Parathyroid adenoma (tissue), 2 donors: ENCODE results near the gene BCL11B.

Experiments used
- H2AFZ ChIP-seq: fragments of 300-600 bp; sonication (generic); one replicate; pipeline ENCODE4 v1.7.0; 2017; ENCODE audit warnings: antibody characterized with exemption, mild to moderate bottlenecking
- H3K27ac ChIP-seq: fragments of 300-600 bp; sonication (generic); one replicate; pipeline ENCODE4 v1.7.0; 2017
- H3K27me3 ChIP-seq: fragments of 300-600 bp; sonication (generic); one replicate; pipeline ENCODE4 v1.7.0; 2017; ENCODE audit warnings: low read length; ENCODE audit not compliant: control insufficient read depth, insufficient read depth
- H3K36me3 ChIP-seq: fragments of 300-600 bp; sonication (generic); one replicate; pipeline ENCODE4 v1.7.0; 2017; ENCODE audit warnings: low read length; ENCODE audit not compliant: control insufficient read depth, insufficient read depth
- H3K4me1 ChIP-seq: fragments of 300-600 bp; sonication (generic); one replicate; pipeline ENCODE4 v1.7.0; 2017; ENCODE audit warnings: control low read depth
- H3K4me2 ChIP-seq: fragments of 300-600 bp; sonication (generic); one replicate; pipeline ENCODE4 v1.7.0; 2017; ENCODE audit warnings: low read length
- H3K4me3 ChIP-seq: fragments of 300-600 bp; sonication (generic); one replicate; pipeline ENCODE4 v1.7.0; 2017; ENCODE audit warnings: low read depth, low read length
- H3K79me2 ChIP-seq: fragments of 300-600 bp; sonication (generic); one replicate; pipeline ENCODE4 v1.7.0; 2017; ENCODE audit warnings: control low read depth
- H3K9ac ChIP-seq: fragments of 300-600 bp; sonication (generic); one replicate; pipeline ENCODE4 v1.7.0; 2017; ENCODE audit warnings: mild to moderate bottlenecking
- H3K9me3 ChIP-seq: fragments of 300-600 bp; sonication (generic); one replicate; pipeline ENCODE4 v1.7.0; 2017; ENCODE audit warnings: low read length; ENCODE audit not compliant: control insufficient read depth
- CTCF ChIP-seq: fragments of 300-600 bp; sonication (generic); IDR thresholded peaks from one replicate; pipeline ENCODE4 v1.7.0; 2017; ENCODE audit warnings: antibody characterized with exemption, mild to moderate bottlenecking
- donor health status: primary hyperparathyroidism.

BCL11B gene

GRCh38 chr14:99271951-99272631, at the start of gene BCL11B:
BCL11B (minus strand) TSS chr14:99272197; CDS start chr14:99271218, 979 bp downstream.
- Histone ChIP-seq H2AFZ (peak within 1 kb of the TSS; percentile 2), H3K79me2 (no peaks in the 10 kb centered on the region), H3K27ac (no peak within 1 kb of the TSS), H3K4me1 (no peaks in the 10 kb centered on the region), H3K4me2 (peak within 1 kb of the TSS; percentile 50), H3K36me3 (no peaks in the 10 kb centered on the region), H3K4me3 (peak within 1 kb of the TSS; percentile 3), H3K27me3 (no peaks in the 10 kb centered on the region), H3K9me3 (no peaks in the 10 kb centered on the region), H3K9ac (no peak within 1 kb of the TSS)
- no peak for TF ChIP-seq CTCF

DNA sequence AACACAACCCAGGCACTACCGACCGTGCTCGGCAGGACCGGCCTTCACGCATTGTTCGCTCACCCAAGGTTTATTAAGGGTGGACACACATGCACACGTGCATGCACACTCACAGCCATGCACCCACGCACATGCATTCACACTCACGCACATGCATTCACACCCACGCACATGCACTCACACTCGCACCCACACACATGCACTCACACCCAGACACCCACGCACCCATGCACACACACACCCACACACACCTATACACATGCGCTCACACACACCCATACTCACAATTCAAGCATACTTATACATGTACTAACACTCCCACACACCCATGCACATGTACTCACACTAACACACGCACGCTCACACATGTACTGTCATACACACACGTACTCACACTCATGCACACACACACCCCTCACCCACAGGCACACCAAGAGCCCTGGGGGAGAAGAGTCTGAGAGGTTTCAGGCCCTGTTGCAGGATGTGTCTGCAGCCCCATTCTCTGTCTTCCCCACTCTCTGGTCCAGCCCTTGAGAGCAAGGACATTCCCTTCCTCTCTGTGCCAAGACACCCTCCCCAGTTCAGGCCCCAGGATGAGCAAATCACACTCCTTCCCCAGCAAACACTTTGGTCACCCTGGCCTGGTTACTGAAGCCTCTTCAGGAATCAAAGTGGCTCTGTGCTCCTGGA, 49.4 kb upstream of the BCL11B start:
- Histone ChIP-seq H3K27me3 (no peaks in the 10 kb centered on the region), H3K4me2 (no peak overlapping the region), H3K9me3 (no peaks in the 10 kb centered on the region), H3K9ac (no peak overlapping the region), H3K36me3 (no peaks in the 10 kb centered on the region), H3K79me2 (no peaks in the 10 kb centered on the region), H3K4me3 (no peak overlapping the region), H3K4me1 (no peaks in the 10 kb centered on the region), H3K27ac (no peak overlapping the region), H2AFZ (no peak overlapping the region)
- TF ChIP-seq CTCF = no peak

GRCh38 chr14:99320621-99321235, 48.7 kb upstream of the BCL11B start:
- Histone ChIP-seq H3K36me3 (no peaks in the 10 kb centered on the region), H2AFZ (no peak overlapping the region), H3K27ac (no peak overlapping the region), H3K9ac (no peak overlapping the region), H3K9me3 (no peaks in the 10 kb centered on the region), H3K79me2 (no peaks in the 10 kb centered on the region), H3K4me2 (no peak overlapping the region), H3K4me1 (no peaks in the 10 kb centered on the region), H3K27me3 (no peaks in the 10 kb centered on the region), H3K4me3 (no peak overlapping the region)
- no peak for TF ChIP-seq CTCF

DNA sequence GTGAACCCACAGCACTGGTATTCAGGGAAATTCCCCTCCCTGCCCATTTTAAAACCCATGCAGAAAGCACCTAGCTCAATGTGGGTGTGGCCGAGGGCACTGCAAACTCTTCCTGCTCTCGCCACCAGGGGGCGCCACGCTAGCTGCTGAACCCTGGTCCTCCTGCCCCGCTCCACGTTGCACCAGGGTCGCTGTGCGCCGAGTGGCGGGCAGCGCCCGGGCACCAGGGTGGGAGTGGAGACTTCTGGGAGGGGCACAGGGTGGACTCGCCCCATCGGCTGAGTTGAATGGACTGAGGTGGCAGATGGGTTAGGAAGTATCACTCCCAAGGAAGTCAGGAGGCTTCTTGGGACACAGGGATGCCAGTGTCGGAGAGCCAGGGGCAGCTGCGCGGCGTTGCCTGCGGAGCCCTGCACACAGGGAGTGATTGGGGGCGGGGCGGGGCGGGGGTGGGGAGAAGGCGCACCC, 48.1 kb upstream of the BCL11B start:
- no peak overlapping the region for H3K4me3 ChIP-seq
- H3K9ac ChIP-seq = no peak overlapping the region
- H3K4me2 ChIP-seq = no peak overlapping the region
- no peaks in the 10 kb centered on the region for H3K36me3 ChIP-seq
- H2AFZ ChIP-seq = no peak overlapping the region
- H3K4me1 ChIP-seq = no peaks in the 10 kb centered on the region
- H3K27me3 ChIP-seq = no peaks in the 10 kb centered on the region
- H3K79me2 ChIP-seq = no peaks in the 10 kb centered on the region
- H3K27ac ChIP-seq = no peak overlapping the region
- no peaks in the 10 kb centered on the region for H3K9me3 ChIP-seq
- peak; percentile 41 for TF ChIP-seq CTCF
